Erythroblast (primary cell): Measurements from ENCODE around the gene GFAP.
A peak's percentile ranks its signal among the peaks of the same experiment; 100 is the strongest.

Experiments used
- DNase-seq, 2 experiments: peaks; one replicate each; lab custom pipeline; 2025; lab: John Stamatoyannopoulos, UW
- GATA1 ChIP-seq: IDR thresholded peaks from 2 replicates; pipeline ENCODE4 v1.6.1; 2011; ENCODE audit warnings: low read depth, mild to moderate bottlenecking, control low read depth, low read length, moderate library complexity
- POLR2A ChIP-seq: IDR thresholded peaks from 2 replicates; pipeline ENCODE4 v1.6.1; 2011; ENCODE audit warnings: mild to moderate bottlenecking, low read length

Gene GFAP

DNA sequence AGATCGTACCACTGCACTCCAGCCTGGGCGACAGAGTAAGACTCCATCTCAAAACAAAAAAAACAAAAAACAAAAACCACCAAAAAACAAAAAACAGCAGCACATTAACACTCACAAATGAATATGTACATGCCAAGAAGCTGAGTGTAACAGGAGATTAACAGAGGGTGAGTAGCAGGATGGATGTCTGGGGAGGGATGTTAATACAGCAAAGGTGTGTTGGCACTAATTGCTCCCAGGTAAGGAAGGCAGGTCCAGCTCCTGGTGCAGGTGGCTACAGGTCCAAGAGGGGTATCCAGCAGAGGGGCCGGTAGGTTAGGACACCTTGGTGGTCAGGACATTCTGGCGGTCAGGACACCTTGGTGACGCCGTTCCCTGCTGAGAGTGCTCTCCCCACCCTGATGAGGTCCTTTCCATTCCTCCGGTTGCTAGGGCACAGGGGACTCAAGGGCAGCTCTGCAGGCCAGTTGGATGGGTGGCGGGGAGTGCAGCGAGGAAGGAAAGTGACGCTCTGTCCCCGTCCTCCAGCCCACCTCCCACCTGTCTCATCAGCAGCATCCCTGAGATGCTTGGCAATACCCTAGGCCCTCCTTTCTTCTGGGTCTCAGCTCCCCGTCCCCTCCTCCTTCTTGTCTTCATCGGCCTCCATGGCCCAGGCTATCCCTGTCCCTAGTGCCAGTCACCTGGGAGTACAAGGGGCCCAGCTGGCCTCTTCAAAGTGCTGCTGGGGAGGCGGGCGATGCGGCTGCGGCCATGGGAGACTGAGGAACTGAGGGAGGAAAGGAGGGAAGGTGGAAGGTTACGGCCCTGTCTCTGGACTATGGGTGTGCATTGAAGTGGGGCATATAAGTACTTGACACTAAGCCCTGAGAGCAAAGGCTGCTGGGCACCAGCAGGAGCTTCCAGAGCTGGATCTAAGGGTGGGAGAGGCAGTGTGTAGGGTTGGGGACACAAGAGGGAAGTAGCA is 10.7 kb upstream of the GFAP start:
- no peak for DNase-seq
- no peak for TF ChIP-seq POLR2A
- TF ChIP-seq GATA1, result no peak

DNA sequence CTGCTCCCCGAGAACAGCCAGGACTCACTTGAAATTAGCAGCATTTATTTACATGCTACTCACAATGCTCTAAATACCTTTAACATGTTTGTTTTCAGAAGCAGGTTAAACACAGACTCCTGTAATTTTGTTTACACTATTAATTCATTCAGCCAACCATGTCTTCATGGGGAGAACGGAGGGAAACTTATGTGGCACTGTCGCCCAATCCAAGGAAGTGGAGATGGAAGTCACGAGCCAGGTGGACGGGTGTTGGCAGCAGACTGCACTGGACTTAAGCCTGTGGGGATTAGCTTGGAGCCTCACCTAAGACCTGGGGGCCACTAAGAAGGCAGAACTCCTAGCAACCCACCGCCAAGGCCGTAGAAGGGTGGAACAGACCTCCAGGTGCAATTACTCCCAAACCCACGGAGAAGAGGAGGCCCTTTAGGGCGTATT is 8.8 kb upstream of the GFAP start:
- TF ChIP-seq GATA1, result no peak
- TF ChIP-seq POLR2A, result no peak
- no peak for DNase-seq

DNA sequence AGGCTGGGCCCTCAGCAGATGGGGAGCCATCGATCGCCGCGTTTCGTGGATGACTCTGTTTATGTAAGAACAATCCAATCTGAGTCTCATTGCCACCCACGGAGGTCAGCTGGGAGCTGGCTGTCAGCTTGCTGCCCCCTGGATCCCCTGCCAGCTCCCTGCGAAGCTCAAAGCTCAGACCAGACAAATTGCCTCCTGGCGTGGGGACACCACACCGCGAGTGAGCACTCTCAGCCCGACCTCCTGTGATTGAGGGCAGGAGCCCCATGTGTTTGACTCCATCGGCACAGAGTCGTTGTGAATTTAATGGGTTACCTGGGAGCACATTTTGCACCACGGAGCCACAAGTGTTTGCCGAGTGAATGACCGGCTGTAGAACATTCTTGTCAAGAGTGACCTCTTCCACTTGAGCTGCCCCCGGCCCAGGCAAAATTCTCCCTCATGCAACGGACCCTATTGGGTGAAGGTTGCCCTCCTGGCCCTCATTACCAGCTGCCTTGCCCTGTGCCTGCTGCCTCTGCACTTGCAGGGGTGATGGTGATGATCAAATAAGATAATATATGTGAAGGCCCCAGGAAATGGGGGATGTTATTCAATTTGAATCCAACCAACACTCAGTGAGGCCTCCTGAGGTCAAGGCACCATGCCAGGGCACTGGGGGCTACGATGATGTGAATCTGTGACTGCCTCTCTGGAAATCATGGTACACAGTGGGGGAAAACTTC is 7.6 kb upstream of the GFAP start:
- DNase-seq, result no peak
- TF ChIP-seq POLR2A (no peak), GATA1 (no peak)

DNA sequence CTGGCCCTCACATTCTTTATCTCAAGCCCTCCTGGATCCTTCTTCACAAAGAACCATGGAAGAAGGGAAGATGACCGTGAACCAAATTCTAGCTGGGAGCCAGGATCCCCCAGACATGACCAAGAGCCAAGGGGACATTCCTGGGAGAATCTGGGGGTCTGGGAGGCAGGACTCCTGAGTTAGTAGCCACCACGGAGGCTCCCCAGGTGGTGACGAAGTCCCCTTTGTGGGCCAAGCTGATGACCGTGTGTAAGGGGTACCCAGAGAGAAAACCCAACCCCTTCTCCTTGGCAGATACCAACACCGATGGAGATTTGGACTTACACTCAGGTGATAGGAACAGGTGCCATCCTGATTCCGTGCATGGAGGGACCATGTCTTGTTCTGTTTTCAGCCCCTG is 6.8 kb upstream of the GFAP start:
- DNase-seq, result no peak
- TF ChIP-seq GATA1 (no peak), POLR2A (no peak)

DNA sequence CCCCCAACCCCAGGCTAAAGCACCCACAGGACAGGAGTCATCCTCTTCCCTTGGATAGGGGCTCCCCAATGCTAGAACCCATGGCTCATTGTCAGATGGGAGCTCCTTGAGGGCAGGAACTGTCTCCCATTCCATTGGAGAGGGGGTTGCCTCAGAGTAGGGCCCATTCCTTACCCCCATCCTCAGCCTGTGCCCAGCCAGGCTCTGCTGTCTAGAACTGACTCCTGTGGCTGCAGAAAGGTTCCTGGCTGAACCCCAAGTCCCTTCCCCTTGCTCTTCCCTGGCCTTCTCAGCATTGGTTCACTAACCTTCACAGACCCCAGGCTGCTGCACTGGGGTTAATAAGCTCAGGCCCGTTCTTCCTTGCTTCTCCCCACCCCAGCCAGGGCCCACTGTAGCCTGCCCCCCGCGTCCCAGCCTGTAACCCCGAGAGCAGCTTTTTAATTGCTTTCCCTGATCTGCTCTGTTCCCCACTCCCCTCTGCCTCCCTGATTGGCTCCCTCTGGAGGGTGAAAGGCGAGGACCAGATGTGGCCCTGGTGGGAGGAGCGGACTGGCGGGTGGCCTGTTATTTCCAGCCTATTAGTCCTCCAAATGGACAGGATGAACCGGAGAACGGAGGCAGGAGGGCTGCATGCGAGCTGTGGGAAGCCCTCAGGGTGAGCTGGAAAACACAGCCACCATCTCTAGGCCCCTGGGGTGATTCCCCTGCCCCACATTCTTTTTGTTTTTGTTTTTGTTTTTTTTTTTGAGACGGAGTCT is 6.0 kb upstream of the GFAP start:
- no peak for DNase-seq
- TF ChIP-seq GATA1 (no peak), POLR2A (no peak)

DNA sequence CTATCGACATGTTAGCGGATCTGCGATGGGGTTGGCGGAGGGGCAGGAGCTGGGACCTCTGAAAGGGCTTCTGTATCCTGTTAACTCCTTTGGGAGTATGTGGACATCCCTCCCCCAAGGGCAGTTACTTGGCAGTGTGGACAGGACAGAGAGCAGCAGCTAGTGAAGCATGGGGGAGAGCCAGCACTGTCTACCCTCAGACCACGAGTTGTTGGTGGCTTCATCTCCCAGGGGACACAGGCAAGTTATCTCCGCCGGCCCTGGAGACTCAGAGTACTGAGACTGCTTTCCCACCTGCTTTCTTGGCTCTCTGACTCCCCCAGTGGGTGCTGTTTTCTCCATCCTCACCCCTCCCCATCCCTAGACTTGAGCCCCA is 5.3 kb upstream of the GFAP start:
- no peak for TF ChIP-seq POLR2A
- no peak for DNase-seq

DNA sequence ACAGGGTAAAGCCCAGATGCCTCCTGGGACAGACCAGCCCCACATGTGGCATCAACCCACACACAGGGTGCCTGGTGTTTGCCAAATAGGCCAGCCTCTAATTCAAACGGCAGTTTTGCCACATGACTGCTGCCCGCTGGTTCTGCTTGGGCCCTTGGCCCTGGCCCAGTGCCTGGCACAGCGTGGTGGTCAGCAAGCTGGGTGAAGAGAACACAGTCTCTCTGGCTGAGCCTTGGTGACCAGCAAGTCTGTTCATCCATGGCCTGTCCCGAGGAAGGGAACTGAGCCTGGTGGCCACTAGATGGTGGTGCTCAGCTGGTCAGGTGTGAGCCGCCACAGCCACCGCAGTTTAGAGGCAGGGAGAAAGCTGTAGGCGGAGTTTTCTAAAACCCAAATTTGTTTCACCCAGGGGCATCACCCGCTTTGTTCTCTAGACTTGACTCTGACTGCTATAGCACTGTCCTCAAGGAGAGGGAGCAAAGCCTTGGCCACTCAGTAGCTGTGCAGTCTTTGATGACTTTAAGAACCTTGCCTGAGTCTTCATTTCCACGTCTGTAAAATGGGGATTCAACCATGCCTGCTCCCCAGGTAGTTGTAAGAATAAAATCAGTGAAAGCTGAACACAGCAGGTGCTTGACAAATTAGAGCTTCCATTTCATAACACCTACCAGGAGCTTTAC is 4.7 kb upstream of the GFAP start:
- no peak for TF ChIP-seq GATA1
- TF ChIP-seq POLR2A, result no peak
- DNase-seq, result peak; percentile 77 to 83

DNA sequence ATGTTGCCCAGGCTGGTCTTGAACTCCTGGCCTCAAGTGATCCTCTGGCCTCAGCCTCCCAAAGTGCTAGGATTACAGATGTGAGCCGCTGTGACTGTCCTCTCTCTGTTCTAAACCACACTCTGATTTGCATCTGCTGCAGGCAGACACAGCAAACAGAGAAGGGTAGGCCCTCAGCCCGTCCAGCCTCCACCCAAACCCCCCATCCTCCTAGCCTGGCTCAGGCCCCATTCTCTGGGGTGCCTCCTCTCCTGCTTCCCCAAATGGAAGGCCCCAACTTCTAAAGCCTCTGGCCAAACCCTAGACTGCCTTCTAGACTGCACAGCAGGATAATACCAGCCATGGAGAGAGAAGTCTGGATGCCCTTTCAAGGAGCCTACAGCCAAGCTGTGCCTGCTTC is 4.1 kb upstream of the GFAP start:
- TF ChIP-seq POLR2A (no peak), GATA1 (no peak)
- no peak for DNase-seq

DNA sequence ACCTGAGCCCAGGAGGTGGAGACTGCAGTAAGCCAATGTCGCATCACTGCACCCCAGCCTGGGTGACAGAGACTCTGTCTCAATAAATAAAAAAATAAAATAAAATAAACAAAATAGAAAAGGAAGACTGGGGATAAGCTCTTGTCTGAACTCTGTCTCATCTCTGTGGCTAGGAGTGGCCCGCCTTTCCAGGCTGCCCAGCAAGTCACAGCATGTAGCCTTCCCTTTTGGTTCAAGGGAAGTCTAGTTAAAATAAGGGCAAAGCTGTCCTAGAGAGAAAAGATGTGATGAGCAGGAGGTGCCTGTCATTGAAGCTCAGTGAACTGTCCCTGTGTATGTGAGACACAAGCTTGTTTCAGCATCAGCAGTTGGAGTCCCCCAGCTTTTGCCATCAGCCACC is 2.7 kb upstream of the GFAP start:
- TF ChIP-seq GATA1 (no peak), POLR2A (no peak)
- no peak for DNase-seq

DNA sequence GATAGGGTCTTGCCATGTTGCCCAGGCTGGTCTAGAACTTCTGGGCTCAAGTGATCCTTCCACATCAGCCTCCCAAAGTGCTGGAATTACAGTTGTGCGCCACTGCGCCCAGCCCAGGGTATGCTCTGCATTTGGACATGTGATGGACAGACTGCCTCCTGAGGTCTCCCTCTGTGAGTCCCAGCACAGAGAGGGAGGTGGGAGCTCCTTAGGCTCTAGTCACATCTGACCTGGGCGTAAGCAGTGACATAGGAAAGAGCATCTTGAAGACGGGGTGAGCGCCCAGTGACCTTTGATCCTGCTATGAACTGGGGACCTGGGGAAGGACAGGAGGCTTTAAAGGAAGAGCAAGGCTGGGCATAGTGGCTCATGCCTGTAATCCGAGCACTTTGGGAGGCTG is 2.2 kb upstream of the GFAP start:
- DNase-seq, result no peak
- no peak for TF ChIP-seq GATA1

DNA sequence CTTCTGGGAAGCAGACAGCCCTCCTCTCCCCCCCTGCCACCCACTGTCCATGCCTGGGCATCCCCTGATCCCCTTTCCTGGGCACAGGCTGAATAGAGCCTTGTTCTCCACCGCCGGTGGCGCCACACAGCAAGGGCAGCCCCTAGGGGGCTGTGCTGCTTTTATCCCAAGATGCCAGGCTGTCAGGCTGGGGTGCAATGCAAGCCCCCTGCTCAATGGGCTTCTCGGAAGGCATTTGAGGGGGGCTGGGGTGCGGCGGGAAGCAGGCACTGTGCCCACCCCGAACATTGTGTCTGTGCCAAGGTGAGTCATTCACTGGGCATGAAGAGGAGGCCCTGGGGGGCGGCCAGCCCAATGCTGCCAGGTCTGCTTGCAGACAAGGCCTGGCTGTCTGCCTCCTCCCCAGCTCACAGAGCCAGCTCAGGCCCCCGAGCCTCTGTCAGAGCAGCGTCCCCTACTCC is 1.5 kb upstream of the GFAP start:
- TF ChIP-seq GATA1 (no peak), POLR2A (no peak)
- no peak for DNase-seq

DNA sequence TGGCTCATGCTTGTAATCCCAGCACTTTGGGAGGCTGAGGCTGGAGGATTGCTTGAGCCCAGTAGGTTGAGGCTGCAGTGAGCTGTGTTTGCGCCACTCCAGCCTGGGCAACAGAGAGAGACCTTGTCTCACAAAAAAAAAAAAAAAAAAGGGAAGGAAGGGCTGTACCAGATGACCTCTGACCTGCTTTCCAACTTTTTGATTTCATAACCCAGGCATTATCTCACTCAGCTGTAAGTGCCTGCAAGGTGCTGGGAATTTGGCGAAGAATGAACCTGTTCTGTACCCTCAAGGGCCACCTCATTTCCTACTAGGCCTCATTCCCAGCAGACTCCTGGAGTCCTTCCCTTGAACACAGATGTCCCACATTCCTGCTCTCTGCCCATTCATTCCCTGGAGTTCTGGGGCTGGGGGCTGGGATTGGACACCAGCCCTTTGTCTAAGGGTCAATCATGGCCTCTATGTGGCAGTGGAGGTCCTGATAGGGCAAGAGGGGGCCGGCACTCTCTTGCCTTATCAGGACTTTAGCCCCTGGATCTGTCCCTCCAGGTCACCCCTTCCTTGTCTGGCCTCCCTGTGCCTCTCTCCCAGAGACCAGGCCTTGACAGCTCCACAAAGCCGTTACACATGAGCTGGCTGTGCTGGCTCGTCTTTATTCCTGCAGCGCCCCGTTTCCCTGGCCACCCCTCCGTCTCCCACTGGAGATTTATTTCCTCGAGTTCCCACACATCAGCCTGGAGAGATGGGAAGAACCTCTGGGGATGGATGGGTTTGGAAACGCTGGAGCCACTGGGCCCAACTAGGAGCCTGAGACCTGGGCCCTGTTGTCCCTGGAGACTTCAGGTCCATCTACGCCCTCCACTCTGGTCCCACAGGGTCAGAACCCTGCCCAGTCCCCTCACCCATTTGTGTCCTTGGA is 821 bp upstream of the GFAP start:
- TF ChIP-seq POLR2A (no peak), GATA1 (no peak)
- DNase-seq, result no peak
